SH-SY5Y (cell line): ENCODE data around the gene HOXA11.

Source experiments
- GATA2 ChIP-seq: IDR thresholded peaks from 2 replicates; pipeline ENCODE4 v1.6.1; 2011; ENCODE audit warnings: mild to moderate bottlenecking, low read depth, low read length
- GATA3 ChIP-seq: IDR thresholded peaks from 2 replicates; pipeline ENCODE4 v1.6.1; 2011; ENCODE audit warnings: low read depth, mild to moderate bottlenecking, low read length, moderate library complexity

DNA sequence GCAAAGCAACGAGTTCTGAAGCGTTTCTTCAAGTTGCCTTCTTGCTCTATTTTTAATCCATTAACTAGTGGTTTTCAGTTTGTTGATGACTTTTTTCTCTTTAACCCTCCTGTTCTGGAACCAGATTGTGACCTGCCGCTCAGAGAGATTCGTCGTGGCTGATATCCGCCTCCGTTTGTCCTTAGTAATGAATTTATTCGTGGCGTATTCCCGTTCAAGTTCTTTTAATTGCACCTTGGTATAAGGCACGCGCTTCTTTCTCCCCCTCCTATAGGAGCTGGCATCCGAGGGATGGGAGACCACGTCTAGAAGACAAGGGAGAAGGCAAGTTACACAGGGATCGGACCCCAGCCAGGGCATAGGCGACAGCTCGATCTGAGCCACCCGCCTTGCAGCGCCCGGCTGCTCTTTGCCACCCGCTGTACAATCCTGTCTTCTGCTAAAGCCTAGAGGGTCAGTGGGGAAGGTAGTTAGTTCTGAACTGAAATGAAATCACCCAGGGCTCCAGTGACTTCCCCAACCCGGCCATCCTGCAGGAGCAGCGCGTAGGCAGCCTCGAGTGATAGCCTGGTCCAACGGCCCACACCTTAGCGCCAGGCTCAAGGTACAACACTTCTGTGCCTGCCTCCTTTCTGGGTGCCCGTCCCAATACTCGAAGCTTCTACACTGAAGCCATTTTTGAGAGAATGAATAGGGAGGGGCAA is 13.3 kb upstream of the HOXA11 start:
- TF ChIP-seq GATA2 (no peak), GATA3 (no peak)
